Right atrium auricular region (tissue), 2 donors: Measurements from ENCODE around the gene LIN28A. TPM values are rescaled to one million over a fixed set of nuclear protein-coding genes. Genes with fewer than 3 reads are reported as not detected.

ENCODE experiments used
- DNase-seq: peaks from one replicate; pipeline ENCODE4 v3.0.0-alpha.2; 2019; ENCODE audit warnings: low spot score
- H3K27ac ChIP-seq, 2 donors: fragments of 200-600 bp; sonication (generic); 1 replicate in 1 of 2; 2 replicates in 1 of 2; pipeline ENCODE4 v1.5.1; 2016 to 2019
- H3K27me3 ChIP-seq, 2 donors: fragments of 200-600 bp; sonication (generic); one replicate each; pipeline versions ENCODE4 v1.5.1 to v1.6.0; 2017 to 2019
- H3K36me3 ChIP-seq: fragments of 200-600 bp; sonication (generic); one replicate; pipeline ENCODE4 v1.5.1; 2016
- H3K4me1 ChIP-seq, 2 donors: fragments of 200-600 bp; sonication (generic); one replicate each; pipeline versions ENCODE4 v1.5.1 to v1.6.0; 2017 to 2019
- H3K4me3 ChIP-seq, 2 donors: fragments of 200-600 bp; sonication (generic); 1 replicate in 1 of 2; 2 replicates in 1 of 2; pipeline ENCODE4 v1.5.1; 2017 to 2019; ENCODE audit warnings: mild to moderate bottlenecking in 1 of 2, moderate library complexity in 1 of 2
- H3K9me3 ChIP-seq, 2 donors: fragments of 200-600 bp; sonication (generic); one replicate each; pipeline ENCODE4 v1.5.1; 2019
- CTCF ChIP-seq, 2 donors: fragments of 200-600 bp; sonication (generic); IDR thresholded peaks; one replicate each; pipeline ENCODE4 v1.5.1; 2019; ENCODE audit warnings: antibody characterized with exemption in 2 of 2
- total RNA-seq, 2 donors: library from RNA; depleted of rRNA; stranded (reverse); fragments of >200 nt; gene quantifications; one replicate each; pipeline ENCODE4 v1.1.0, GENCODE V29; 2016

LIN28A gene
- total RNA-seq, 2 donors from 2014 or later = not detected

- H3K27ac ChIP-seq = no peak overlapping the region
- no peak for TF ChIP-seq CTCF (IDR thresholded peaks at IDR 0.05)
These were observed 67.5 kb downstream of the LIN28A start for GRCh38 chr1:26478159-26478558.

GRCh38 chr1:26478988-26479387 lies 68.4 kb downstream of the LIN28A start:
- Histone ChIP-seq H3K27ac (no peak overlapping the region), H3K36me3 (peaks cover 40% of the 10 kb centered on the region), H3K4me3 (no peak overlapping the region), H3K4me1 (peaks cover 0 to 2% of the 10 kb centered on the region in 2 donors), H3K27me3 (no peaks in the 10 kb centered on the region), H3K9me3 (no peaks in the 10 kb centered on the region)
- DNase-seq = no peak
- no peak for TF ChIP-seq CTCF (IDR thresholded peaks at IDR 0.05)

More at GRCh38 chr1:26478159-26478558, 67.5 kb downstream of the LIN28A start:
- H3K4me3 ChIP-seq = no peak overlapping the region
- peaks cover 0 to 10% of the 10 kb centered on the region in 2 donors for H3K4me1 ChIP-seq
- no peaks in the 10 kb centered on the region for H3K27me3 ChIP-seq
- peaks cover 45% of the 10 kb centered on the region for H3K36me3 ChIP-seq
- no peak for DNase-seq
- no peaks in the 10 kb centered on the region for H3K9me3 ChIP-seq

Other genes starting within 250 kb of the LIN28A start
- not detected for gene C1orf232, start 241.9 kb upstream of the LIN28A start, total RNA-seq
- 10 to 100 TPM; 12.8 to 30.5 TPM for gene ZNF593, start 240.9 kb upstream of the LIN28A start, total RNA-seq
- gene ZNF593OS, start 239.0 kb upstream of the LIN28A start, total RNA-seq = not detected
- gene CNKSR1, start 233.3 kb upstream of the LIN28A start, total RNA-seq = 1 to 10 TPM in 1 of 2 donors, under 1 TPM in 1; 0.52 to 1.3 TPM
- gene CATSPER4, start 220.2 kb upstream of the LIN28A start, total RNA-seq = not detected
- gene CEP85, start 176.6 kb upstream of the LIN28A start, total RNA-seq = 100 to 1,000 TPM in 1 of 2 donors, 10 to 100 TPM in 1; 31.2 to 104 TPM
- gene SH3BGRL3, start 130.7 kb upstream of the LIN28A start, total RNA-seq = 10 to 100 TPM; 24.8 to 66.0 TPM
- 1 to 10 TPM; 4.5 to 7.4 TPM for gene UBXN11, start 104.2 kb upstream of the LIN28A start, total RNA-seq
- gene CD52, start 92.9 kb upstream of the LIN28A start, total RNA-seq = 1 to 10 TPM; 4.9 to 5.8 TPM
- gene CRYBG2, start 56.7 kb upstream of the LIN28A start, total RNA-seq = not detected
- not detected for gene ZNF683, start 38.1 kb upstream of the LIN28A start, total RNA-seq
- 10 to 100 TPM; 24.2 to 33.3 TPM for gene DHDDS, start 21.5 kb downstream of the LIN28A start, total RNA-seq
- 100 to 1,000 TPM in 1 of 2 donors, 10 to 100 TPM in 1; 76.9 to 142 TPM for gene HMGN2, start 61.6 kb downstream of the LIN28A start, total RNA-seq
- gene RPS6KA1, start 118.9 kb downstream of the LIN28A start, total RNA-seq = 1 to 10 TPM; 1.8 to 6.9 TPM